Pancreas (tissue), 10 donors: ENCODE measurements around the gene TMEM97. TPM values are rescaled to one million over a fixed set of nuclear protein-coding genes. Genes with fewer than 3 reads are reported as not detected.

Source experiments
- ATAC-seq, 4 donors: fragments of 200-7000 bp; cut with Tn5 transposase; one replicate each; pipeline versions ENCODE4 v1.8.0 to v1.9.1; 2020; ENCODE audit warnings: mild to moderate bottlenecking in 4 of 4, moderate library complexity in 4 of 4
- DNase-seq, 6 donors: peaks; one replicate each; pipeline ENCODE4 v3.0.0-alpha.2; 2020
- FAIRE-seq: peaks from 2 replicates; lab custom pipeline; 2012; peaks lifted over from hg19 to GRCh38; lab: Jason Lieb, UNC
- H3K27ac ChIP-seq, 4 donors: fragments of 200-600 bp; sonication (generic); 1 replicate in 3 of 4; 2 replicates in 1 of 4; pipeline versions ENCODE4 v1.5.0 to v1.8.0; 2020
- H3K27me3 ChIP-seq, 4 donors: fragments of 200-600 bp; one replicate each; pipeline ENCODE4 v1.8.0; 2021
- H3K36me3 ChIP-seq, 3 donors: fragments of 200-600 bp; sonication (generic) in 1 of 3; one replicate each; pipeline versions ENCODE4 v1.5.0 to v1.8.0; 2020 to 2021
- H3K4me1 ChIP-seq, 3 donors: fragments of 200-600 bp; one replicate each; pipeline ENCODE4 v1.8.0; 2021
- H3K4me3 ChIP-seq, 4 donors: fragments of 200-600 bp; sonication (generic) in 2 of 4; one replicate each; pipeline versions ENCODE4 v1.5.0 to v1.8.0; 2020 to 2021
- H3K9me3 ChIP-seq, 4 donors: fragments of 200-600 bp; one replicate each; pipeline ENCODE4 v1.8.0; 2021
- WGBS, 2 donors: extraction: QIAGEN DNeasy Blood & Tissue Kit; methylation state at CpG; one replicate each; pipeline ENCODE4 v1.1.7; 2013; 5-methylcytosine and 5-hydroxymethylcytosine counted together
- intact Hi-C, 3 donors: fragments of 100-400 bp; cut with DNase I; formaldehyde crosslinking; loops; one replicate each; pipeline versions ENCODE4 v1.11.1 to v1.14.2; 2022
- polyA plus RNA-seq, 2 donors: library from polyadenylated mRNA; stranded (reverse); fragments of 200-250 nt; gene quantifications; one replicate each; pipeline ENCODE4 v1.2.3, GENCODE V29; 2013
- total RNA-seq, 6 donors: library from RNA; stranded (reverse); fragmentation: NEBNext Ultra II Directional in 4 of 6; extraction: Animal tissue kit (Norgen Biotek cat#: 25700) in 4 of 6; gene quantifications; one replicate each; pipeline versions ENCODE4 v1.2.1 to v1.2.4, GENCODE V29; 2021 to 2023
- TF ChIP-seq, protein P1 (sequence below), 4 donors: fragments of 200-600 bp; sonication (generic) in 3 of 4; IDR thresholded peaks; one replicate each; pipeline versions ENCODE4 v1.5.0 to v1.8.0; 2021; ENCODE audit warnings: antibody characterized with exemption in 4 of 4
- donor health status: healthy with polysubstance abuse.
- donor health status: DM: no; HTN: no; CAD: no; lungs with moderate emphysema.
- donor health status: DM: no; HTN: no; CAD: no.
- donor health status: control.
- donor health status: control.
- donor health status: Bipolar disorder and iron deficiency.
- donor health status: DM: yes; HTN: yes; CAD: no.
- donor health status: DM: no; HTN: no; CAD: no.
- donor health status: DM: no; HTN: no; CAD: no.
- donor health status: DM: yes; HTN: yes; CAD: no.

Gene TMEM97
- total and polyA plus RNA-seq, 8 donors, result 13.1 to 129 (median 102) TPM

DNA sequence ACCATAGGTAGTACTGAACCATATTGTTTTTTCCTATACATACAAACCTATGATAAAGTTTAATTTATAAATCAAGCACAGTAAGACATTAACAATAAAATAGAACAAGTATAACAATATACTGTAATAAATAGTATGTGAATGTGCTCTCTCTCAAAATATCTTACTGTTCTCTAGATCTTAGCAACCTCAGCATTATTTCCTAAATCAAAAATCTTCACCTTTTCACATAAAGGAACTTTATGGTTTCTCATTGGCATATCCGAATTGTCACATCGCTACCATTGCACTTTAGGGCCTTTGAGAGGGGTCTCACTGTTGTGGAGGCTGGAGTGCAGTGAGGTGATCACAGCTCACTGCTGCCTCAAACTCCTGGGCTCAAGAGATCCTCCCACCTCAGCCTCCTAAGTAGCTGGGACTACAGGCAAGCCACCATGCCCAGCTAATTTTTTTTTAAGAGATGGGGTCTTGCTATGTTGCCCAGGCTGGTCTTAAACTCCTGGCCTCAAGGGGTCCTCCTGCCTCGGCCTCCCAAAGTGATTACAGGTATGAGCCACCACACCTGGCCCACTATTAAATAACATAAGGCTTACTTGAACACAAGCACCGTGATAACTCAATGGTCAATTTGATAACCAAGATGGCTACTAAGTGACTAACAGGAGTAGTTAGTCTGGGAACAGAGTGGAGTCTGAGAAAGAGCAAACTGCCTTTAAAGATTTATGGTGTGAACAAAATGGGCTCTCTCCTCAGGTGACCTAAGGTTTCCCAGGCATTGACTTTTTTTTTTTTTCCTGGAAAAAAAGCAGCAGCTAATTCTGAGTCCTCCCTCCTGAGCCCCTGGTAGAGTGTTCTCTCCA is 2.9 kb upstream of the TMEM97 start:
- ATAC-seq, result no peak
- Histone ChIP-seq H3K36me3 (no peaks in the 10 kb centered on the region), H3K9me3 (no peaks in the 10 kb centered on the region), H3K4me1 (peaks cover 16 to 20% (median 19%) of the 10 kb centered on the region in 3 donors), H3K27ac (no peak overlapping the region), H3K27me3 (no peaks in the 10 kb centered on the region), H3K4me3 (no peak overlapping the region)
- 88% methylated on average over 4 of the region's 4 CpGs for WGBS, 2 donors
- DNase-seq, result no peak
- intact Hi-C loops, result no loop called here
- FAIRE-seq, result no peak
- TF ChIP-seq, protein P1, sequence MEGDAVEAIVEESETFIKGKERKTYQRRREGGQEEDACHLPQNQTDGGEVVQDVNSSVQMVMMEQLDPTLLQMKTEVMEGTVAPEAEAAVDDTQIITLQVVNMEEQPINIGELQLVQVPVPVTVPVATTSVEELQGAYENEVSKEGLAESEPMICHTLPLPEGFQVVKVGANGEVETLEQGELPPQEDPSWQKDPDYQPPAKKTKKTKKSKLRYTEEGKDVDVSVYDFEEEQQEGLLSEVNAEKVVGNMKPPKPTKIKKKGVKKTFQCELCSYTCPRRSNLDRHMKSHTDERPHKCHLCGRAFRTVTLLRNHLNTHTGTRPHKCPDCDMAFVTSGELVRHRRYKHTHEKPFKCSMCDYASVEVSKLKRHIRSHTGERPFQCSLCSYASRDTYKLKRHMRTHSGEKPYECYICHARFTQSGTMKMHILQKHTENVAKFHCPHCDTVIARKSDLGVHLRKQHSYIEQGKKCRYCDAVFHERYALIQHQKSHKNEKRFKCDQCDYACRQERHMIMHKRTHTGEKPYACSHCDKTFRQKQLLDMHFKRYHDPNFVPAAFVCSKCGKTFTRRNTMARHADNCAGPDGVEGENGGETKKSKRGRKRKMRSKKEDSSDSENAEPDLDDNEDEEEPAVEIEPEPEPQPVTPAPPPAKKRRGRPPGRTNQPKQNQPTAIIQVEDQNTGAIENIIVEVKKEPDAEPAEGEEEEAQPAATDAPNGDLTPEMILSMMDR (IDR thresholded peaks at IDR 0.05), result no peak

DNA sequence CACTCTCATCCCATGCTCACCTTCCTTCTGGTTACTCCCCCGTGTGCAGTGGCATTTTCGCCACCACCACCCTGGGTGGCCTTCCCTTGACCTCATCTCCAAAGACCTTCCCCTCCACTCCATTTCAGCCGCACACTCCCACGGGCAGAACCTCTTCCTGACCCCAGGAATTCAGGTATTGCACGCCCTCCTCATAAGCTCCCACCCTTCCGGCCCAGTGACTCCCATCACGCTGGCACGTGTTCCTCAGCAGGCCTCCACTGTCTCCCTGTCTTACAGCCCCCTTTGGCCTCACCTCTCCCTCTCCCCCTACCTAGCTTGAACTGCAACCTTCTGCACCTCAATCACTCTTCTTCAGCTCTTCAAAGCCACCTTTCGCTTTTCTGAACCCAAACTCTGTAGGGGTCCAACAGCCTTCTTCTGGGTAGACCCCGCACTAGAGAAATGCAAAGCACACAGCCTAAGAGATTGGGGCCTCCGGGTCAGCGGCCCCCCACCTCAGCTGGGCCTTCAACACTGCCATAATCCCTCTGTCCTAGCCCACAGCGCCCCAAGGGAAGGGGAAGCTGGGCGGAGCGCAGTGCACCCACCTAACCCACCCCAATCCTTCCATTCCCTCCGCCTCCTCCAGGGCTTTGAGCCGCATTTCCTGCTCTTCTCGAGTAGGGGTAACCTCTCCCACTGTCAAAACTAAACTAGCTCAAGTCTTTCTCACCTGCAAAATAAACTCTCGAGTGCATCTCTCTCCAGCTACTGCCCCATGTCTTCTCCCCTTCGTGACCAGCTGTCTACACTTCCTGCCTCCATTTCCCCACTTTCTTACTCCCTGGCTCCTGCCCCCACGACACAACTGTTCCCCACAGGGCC is 1.7 kb upstream of the TMEM97 start:
- WGBS, 2 donors, result 69 to 79% methylated on average over 21 of the region's 21 CpGs
- Histone ChIP-seq H3K4me3 (peak overlapping the region in 2 of 4 donors; percentile 75 to 80), H3K27me3 (no peaks in the 10 kb centered on the region), H3K4me1 (peaks cover 14 to 18% (median 14%) of the 10 kb centered on the region in 3 donors), H3K27ac (peak overlapping the region; percentile 37 to 97 (median 90)), H3K36me3 (no peaks in the 10 kb centered on the region), H3K9me3 (no peaks in the 10 kb centered on the region)
- FAIRE-seq (no peak), DNase-seq (no peak), ATAC-seq (no peak)
- TF ChIP-seq, protein P1 (IDR thresholded peaks at IDR 0.05), result no peak
- intact Hi-C loops, result no loop called here

DNA sequence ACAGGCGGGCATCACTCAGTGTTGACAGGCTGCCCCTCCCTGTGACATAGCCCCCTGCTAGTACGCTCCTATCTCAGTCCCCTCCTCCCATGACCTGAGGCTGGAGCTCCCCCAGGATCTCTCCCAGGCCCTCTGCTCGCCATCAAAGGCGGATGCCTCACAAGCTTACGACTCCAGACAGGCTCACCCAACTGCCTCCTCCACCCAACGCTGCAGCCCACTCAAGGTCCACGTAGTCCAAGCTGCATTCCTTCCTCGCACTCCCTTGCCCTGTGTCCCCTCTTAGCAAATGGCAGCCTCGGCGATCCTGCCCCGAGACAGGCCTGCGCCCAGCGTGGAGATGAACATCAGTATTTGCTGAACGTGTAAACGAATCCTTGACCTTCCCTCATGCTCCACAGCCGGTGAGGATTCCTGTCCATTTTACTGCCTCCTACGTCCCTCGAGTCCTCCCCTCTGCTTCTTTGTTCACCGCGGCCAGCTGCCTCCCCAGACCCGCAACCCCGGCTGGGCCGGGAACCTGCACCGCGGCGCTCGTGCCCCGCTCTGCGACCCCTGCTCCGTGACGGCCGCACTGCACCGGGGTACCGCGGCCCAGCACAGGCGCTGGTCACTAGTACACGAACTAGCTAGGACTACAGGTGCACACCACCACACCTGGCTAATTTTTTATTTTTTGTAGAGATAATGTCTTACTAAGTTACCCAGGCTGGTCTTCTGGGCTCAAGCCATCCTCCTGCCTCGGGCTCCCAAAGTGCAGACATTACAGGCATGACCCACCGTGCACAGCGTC is 838 bp upstream of the TMEM97 start:
- peak; percentile 1 to 8 (median 4) for ATAC-seq
- WGBS, 2 donors, result 10% methylated on average over 40 of the region's 40 CpGs
- intact Hi-C loops, result no loop called here

DNA sequence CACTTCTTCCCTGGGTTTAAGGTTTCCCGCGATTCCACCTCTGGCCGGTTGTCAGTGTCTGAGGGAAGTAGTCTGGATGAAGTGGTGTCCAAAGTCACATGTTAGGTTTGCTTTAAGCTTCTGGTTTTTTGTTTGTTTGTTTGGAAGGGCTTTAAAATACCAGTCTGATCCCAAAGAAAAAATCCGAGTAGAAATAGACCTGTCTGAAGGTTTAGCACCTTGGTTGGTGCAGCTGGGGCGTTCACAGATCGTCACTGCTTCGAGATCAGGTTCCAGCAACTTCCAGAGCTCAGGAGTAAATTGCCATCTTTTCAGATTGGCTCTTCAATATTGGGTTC is 567 bp downstream of the TMEM97 start:
- Histone ChIP-seq H3K4me3 (peak overlapping the region; percentile 43 to 80 (median 72)), H3K9me3 (no peaks in the 10 kb centered on the region), H3K36me3 (no peaks in the 10 kb centered on the region), H3K27ac (peak overlapping the region; percentile 84 to 97 (median 92)), H3K27me3 (no peaks in the 10 kb centered on the region), H3K4me1 (peaks cover 6 to 26% (median 25%) of the 10 kb centered on the region in 3 donors)
- no peak for FAIRE-seq
- no peak for DNase-seq
- TF ChIP-seq, protein P1 (IDR thresholded peaks at IDR 0.05), result no peak
- intact Hi-C loops, result no loop called here
- ATAC-seq, result peak in 3 of 4 donors; percentile 0 to 17 (median 8)
- WGBS, 2 donors, result 5% methylated on average over 7 of the region's 7 CpGs

More for the DNA sequence above, 838 bp upstream of the TMEM97 start:
- Histone ChIP-seq H3K4me1 (peaks cover 6 to 18% (median 15%) of the 10 kb centered on the region in 3 donors), H3K27me3 (no peaks in the 10 kb centered on the region), H3K9me3 (no peaks in the 10 kb centered on the region), H3K4me3 (peak overlapping the region; percentile 14 to 80 (median 59)), H3K36me3 (no peaks in the 10 kb centered on the region), H3K27ac (peak overlapping the region; percentile 84 to 97 (median 92))
- peak in 1 of 6 donors; percentile 46 for DNase-seq
- TF ChIP-seq, protein P1 (IDR thresholded peaks at IDR 0.05), result no peak
- no peak for FAIRE-seq
